Measurements from ENCODE around the gene SLC6A7. TPM values are rescaled to one million over a fixed set of nuclear protein-coding genes. Genes with fewer than 3 reads are reported as not detected.

SLC6A7 gene
- total and polyA plus RNA-seq, 8 donors: 29.3 TPM; not detected in 7

DNA sequence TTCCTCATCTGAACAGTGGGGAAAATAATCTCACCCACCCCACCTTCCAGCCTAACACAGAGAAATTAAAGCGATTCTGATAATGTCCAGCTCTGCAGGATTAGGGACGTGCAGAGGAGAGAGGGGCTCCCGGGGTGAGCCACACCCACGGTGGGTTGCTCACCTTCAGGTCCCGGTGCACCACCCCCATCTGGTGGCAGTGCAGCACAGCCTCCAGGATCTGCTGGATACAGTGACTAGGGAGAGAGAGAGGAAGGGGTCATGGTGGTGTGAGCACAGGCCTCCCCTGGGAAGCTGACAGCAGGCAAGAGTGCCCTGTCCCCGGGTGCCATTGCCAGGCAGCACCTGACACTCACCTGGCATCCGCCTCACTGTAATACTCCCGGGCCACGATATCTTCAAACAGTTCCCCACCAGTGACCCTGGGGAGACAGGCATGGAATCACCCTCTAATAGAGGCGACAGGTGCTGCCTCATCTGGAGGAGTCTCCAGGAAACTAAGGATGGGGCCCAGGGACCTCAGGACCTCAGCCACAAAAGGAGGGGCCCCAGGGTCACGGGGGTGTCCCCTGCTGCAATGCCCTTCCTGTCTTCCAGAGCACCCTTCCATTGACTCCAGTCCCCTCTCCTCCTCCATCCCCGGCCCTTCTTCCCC is 66.7 kb downstream of the SLC6A7 start:
- intact Hi-C loops (cut with DNase I; ENCODE audit: low total_unique reads): no loop called here
- WGBS, 5 donors: 76 to 86% (median 78%) methylated on average over 12 of the region's 12 CpGs
- DNase-seq: no peak

GRCh38 chr5:150257424-150257823 is 67.6 kb downstream of the SLC6A7 start:
- intact Hi-C loops (cut with DNase I; ENCODE audit: low total_unique reads): no loop called here
- no peak overlapping the region for H3K4me3 ChIP-seq
- no peaks in the 10 kb centered on the region for H3K27me3 ChIP-seq
- H3K36me3 ChIP-seq: no peaks in the 10 kb centered on the region
- TF ChIP-seq POLR2AphosphoS5 (IDR thresholded peaks at IDR 0.05) (no peak), POLR2A (IDR thresholded peaks at IDR 0.05) (no peak), EP300 (IDR thresholded peaks at IDR 0.05) (no peak), CTCF (IDR thresholded peaks at IDR 0.05) (no peak)
- no peak for DNase-seq
- H3K9me3 ChIP-seq: no peaks in the 10 kb centered on the region
- WGBS, 5 donors: 79 to 92% (median 86%) methylated on average over 5 to 11 of the region's 11 CpGs
- H3K27ac ChIP-seq: no peak overlapping the region
- peaks cover 0 to 8% (median 3%) of the 10 kb centered on the region in 4 donors for H3K4me1 ChIP-seq

More for the DNA sequence above, 66.7 kb downstream of the SLC6A7 start:
- Histone ChIP-seq H3K4me1 (peaks cover 0 to 8% (median 3%) of the 10 kb centered on the region in 4 donors), H3K27me3 (no peaks in the 10 kb centered on the region), H3K27ac (no peak overlapping the region), H3K4me3 (no peak overlapping the region), H3K9me3 (no peaks in the 10 kb centered on the region), H3K36me3 (no peaks in the 10 kb centered on the region)
- no peak for TF ChIP-seq POLR2A (IDR thresholded peaks at IDR 0.05)

GRCh38 chr5:150258130-150258529 is 68.3 kb downstream of the SLC6A7 start:
- WGBS, 5 donors: 74 to 86% (median 82%) methylated on average over 5 to 6 of the region's 6 CpGs
- TF ChIP-seq EP300 (IDR thresholded peaks at IDR 0.05) (no peak), CTCF (IDR thresholded peaks at IDR 0.05) (no peak), POLR2AphosphoS5 (IDR thresholded peaks at IDR 0.05) (no peak), POLR2A (IDR thresholded peaks at IDR 0.05) (no peak)
- intact Hi-C loops (cut with DNase I; ENCODE audit: low total_unique reads): no loop called here

More at GRCh38 chr5:150258130-150258529, 68.3 kb downstream of the SLC6A7 start:
- peaks cover 0 to 8% (median 3%) of the 10 kb centered on the region in 4 donors for H3K4me1 ChIP-seq
- no peaks in the 10 kb centered on the region for H3K36me3 ChIP-seq
- no peaks in the 10 kb centered on the region for H3K9me3 ChIP-seq
- no peak overlapping the region for H3K4me3 ChIP-seq
- H3K27me3 ChIP-seq: no peaks in the 10 kb centered on the region
- DNase-seq: no peak
- no peak overlapping the region for H3K27ac ChIP-seq

Other genes with a start within 250 kb of the SLC6A7 start
- gene PDE6A, start 245.3 kb upstream of the SLC6A7 start, total RNA-seq: under 1 TPM in 1 of 5 donors, not detected in 4; under 0.01 TPM
- gene PDE6A, start 245.3 kb upstream of the SLC6A7 start, polyA plus RNA-seq: under 1 TPM in 1 of 3 donors, not detected in 2; 0.80 TPM
- gene SLC26A2, start 229.3 kb upstream of the SLC6A7 start, total RNA-seq: 100 to 1,000 TPM in 1 of 5 donors, 10 to 100 TPM in 1, 1 to 10 TPM in 3; 3.6 to 135 (median 8.4) TPM
- gene SLC26A2, start 229.3 kb upstream of the SLC6A7 start, polyA plus RNA-seq: 1 to 10 TPM in 2 of 3 donors, under 1 TPM in 1; 0.81 to 7.4 (median 1.2) TPM
- 1 to 10 TPM in 2 of 5 donors, under 1 TPM in 2, not detected in 1; under 0.01 to 3.3 (median 1.6) TPM for gene TIGD6, start 189.4 kb upstream of the SLC6A7 start, total RNA-seq
- gene TIGD6, start 189.4 kb upstream of the SLC6A7 start, polyA plus RNA-seq: 1 to 10 TPM; 1.8 to 2.9 (median 2.9) TPM
- gene HMGXB3, start 189.3 kb upstream of the SLC6A7 start, total RNA-seq: 10 to 100 TPM; 17.5 to 90.6 (median 52.0) TPM
- gene HMGXB3, start 189.3 kb upstream of the SLC6A7 start, polyA plus RNA-seq: 10 to 100 TPM in 1 of 3 donors, 1 to 10 TPM in 2; 7.9 to 15.3 (median 10.0) TPM
- 100 to 1,000 TPM in 1 of 5 donors, 10 to 100 TPM in 4; 17.8 to 235 (median 34.9) TPM for gene CSF1R, start 103.5 kb upstream of the SLC6A7 start, total RNA-seq
- gene CSF1R, start 103.5 kb upstream of the SLC6A7 start, polyA plus RNA-seq: 10 to 100 TPM in 1 of 3 donors, 1 to 10 TPM in 2; 3.0 to 10.2 (median 8.5) TPM
- 10 to 100 TPM; 16.5 to 71.2 (median 53.1) TPM for gene PDGFRB, start 34.2 kb upstream of the SLC6A7 start, total RNA-seq
- 1 to 10 TPM; 4.7 to 9.1 (median 6.9) TPM for gene PDGFRB, start 34.2 kb upstream of the SLC6A7 start, polyA plus RNA-seq
- 100 to 1,000 TPM in 1 of 5 donors, 1 to 10 TPM in 1, not detected in 3; 2.0 to 472 TPM for gene CDX1, start 23.3 kb upstream of the SLC6A7 start, total RNA-seq
- under 1 TPM in 1 of 3 donors, not detected in 2; 0.31 TPM for gene CDX1, start 23.3 kb upstream of the SLC6A7 start, polyA plus RNA-seq
- 10 to 100 TPM in 1 of 5 donors, 1 to 10 TPM in 2, not detected in 2; 1.1 to 18.3 (median 6.4) TPM for gene CAMK2A, start 99.7 kb downstream of the SLC6A7 start, total RNA-seq
- under 1 TPM; 0.06 to 0.15 (median 0.13) TPM for gene CAMK2A, start 99.7 kb downstream of the SLC6A7 start, polyA plus RNA-seq
- gene ARSI, start 112.8 kb downstream of the SLC6A7 start, total RNA-seq: 1 to 10 TPM in 3 of 5 donors, not detected in 2; 1.7 to 7.0 (median 2.3) TPM
- under 1 TPM in 2 of 3 donors, not detected in 1; 0.35 to 0.81 TPM for gene ARSI, start 112.8 kb downstream of the SLC6A7 start, polyA plus RNA-seq
- 10 to 100 TPM; 13.6 to 47.8 (median 36.2) TPM for gene TCOF1, start 167.6 kb downstream of the SLC6A7 start, total RNA-seq
- gene TCOF1, start 167.6 kb downstream of the SLC6A7 start, polyA plus RNA-seq: 10 to 100 TPM; 11.7 to 74.1 (median 14.0) TPM
- 1,000 to 10,000 TPM in 1 of 5 donors, 100 to 1,000 TPM in 4; 102 to 1,185 (median 324) TPM for gene CD74, start 222.8 kb downstream of the SLC6A7 start, total RNA-seq
- 100 to 1,000 TPM; 177 to 883 (median 268) TPM for gene CD74, start 222.8 kb downstream of the SLC6A7 start, polyA plus RNA-seq

Data from stomach (tissue), 9 donors.